Measurements from ENCODE around the gene KANK4.

The KANK4 gene

GRCh38 chr1:62233926-62234450, 85.2 kb downstream of the KANK4 start:
- no peaks in the 10 kb centered on the region for H3K27me3 ChIP-seq (ENCODE audit: control insufficient read depth in 5 of 5, insufficient read depth in 4 of 5, low read length in 5 of 5)
- H3K4me1 ChIP-seq (ENCODE audit: control insufficient read depth in 5 of 5, insufficient read depth in 5 of 5, low read length in 5 of 5) = peaks cover 0 to 8% (median 3%) of the 10 kb centered on the region in 5 donors
- peaks cover 0 to 5% (median 0%) of the 10 kb centered on the region in 5 donors for H3K36me3 ChIP-seq (ENCODE audit: control insufficient read depth in 5 of 5, insufficient read depth in 5 of 5, low read length in 5 of 5)
- no peak overlapping the region for H3K27ac ChIP-seq (ENCODE audit: low read depth, low read length)
- H3K4me3 ChIP-seq (ENCODE audit: low read depth in 1 of 5, low read length in 5 of 5) = no peak overlapping the region
- H3K9ac ChIP-seq (ENCODE audit: low read length in 5 of 5) = no peak overlapping the region
- H3K9me3 ChIP-seq (ENCODE audit: control insufficient read depth in 5 of 5, low read length in 5 of 5) = no peaks in the 10 kb centered on the region

- Histone ChIP-seq H3K9ac (ENCODE audit: low read length in 5 of 5) (no peak overlapping the region), H3K4me1 (ENCODE audit: control insufficient read depth in 5 of 5, insufficient read depth in 5 of 5, low read length in 5 of 5) (peaks cover 0 to 11% (median 3%) of the 10 kb centered on the region in 5 donors), H3K9me3 (ENCODE audit: control insufficient read depth in 5 of 5, low read length in 5 of 5) (no peaks in the 10 kb centered on the region), H3K36me3 (ENCODE audit: control insufficient read depth in 5 of 5, insufficient read depth in 5 of 5, low read length in 5 of 5) (peaks cover 0 to 4% (median 0%) of the 10 kb centered on the region in 5 donors), H3K27ac (ENCODE audit: low read depth, low read length) (no peak overlapping the region), H3K27me3 (ENCODE audit: control insufficient read depth in 5 of 5, insufficient read depth in 4 of 5, low read length in 5 of 5) (no peaks in the 10 kb centered on the region), H3K4me3 (ENCODE audit: low read depth in 1 of 5, low read length in 5 of 5) (no peak overlapping the region)
Observed at GRCh38 chr1:62232871-62233278, 86.4 kb downstream of the KANK4 start.

- no peaks in the 10 kb centered on the region for H3K27me3 ChIP-seq (ENCODE audit: control insufficient read depth in 5 of 5, insufficient read depth in 4 of 5, low read length in 5 of 5)
- no peaks in the 10 kb centered on the region for H3K9me3 ChIP-seq (ENCODE audit: control insufficient read depth in 5 of 5, low read length in 5 of 5)
- H3K36me3 ChIP-seq (ENCODE audit: control insufficient read depth in 5 of 5, insufficient read depth in 5 of 5, low read length in 5 of 5) = no peaks in the 10 kb centered on the region
- no peak overlapping the region for H3K27ac ChIP-seq (ENCODE audit: low read depth, low read length)
- no peak overlapping the region for H3K4me3 ChIP-seq (ENCODE audit: low read depth in 1 of 5, low read length in 5 of 5)
- H3K9ac ChIP-seq (ENCODE audit: low read length in 5 of 5) = no peak overlapping the region
- peaks cover 0 to 11% (median 3%) of the 10 kb centered on the region in 5 donors for H3K4me1 ChIP-seq (ENCODE audit: control insufficient read depth in 5 of 5, insufficient read depth in 5 of 5, low read length in 5 of 5)
Observed at GRCh38 chr1:62230718-62231117, 88.5 kb downstream of the KANK4 start.

- Histone ChIP-seq H3K27ac (ENCODE audit: low read depth, low read length) (no peak overlapping the region), H3K9ac (ENCODE audit: low read length in 5 of 5) (no peak overlapping the region), H3K27me3 (ENCODE audit: control insufficient read depth in 5 of 5, insufficient read depth in 4 of 5, low read length in 5 of 5) (no peaks in the 10 kb centered on the region), H3K36me3 (ENCODE audit: control insufficient read depth in 5 of 5, insufficient read depth in 5 of 5, low read length in 5 of 5) (no peaks in the 10 kb centered on the region), H3K4me1 (ENCODE audit: control insufficient read depth in 5 of 5, insufficient read depth in 5 of 5, low read length in 5 of 5) (peaks cover 0 to 11% (median 3%) of the 10 kb centered on the region in 5 donors), H3K9me3 (ENCODE audit: control insufficient read depth in 5 of 5, low read length in 5 of 5) (no peaks in the 10 kb centered on the region), H3K4me3 (ENCODE audit: low read depth in 1 of 5, low read length in 5 of 5) (no peak overlapping the region)
Observed at GRCh38 chr1:62229932-62230331, 89.3 kb downstream of the KANK4 start.

GRCh38 chr1:62229468-62229867, 89.8 kb downstream of the KANK4 start:
- Histone ChIP-seq H3K4me3 (ENCODE audit: low read depth in 1 of 5, low read length in 5 of 5) (no peak overlapping the region), H3K9me3 (ENCODE audit: control insufficient read depth in 5 of 5, low read length in 5 of 5) (no peaks in the 10 kb centered on the region), H3K27me3 (ENCODE audit: control insufficient read depth in 5 of 5, insufficient read depth in 4 of 5, low read length in 5 of 5) (no peaks in the 10 kb centered on the region), H3K9ac (ENCODE audit: low read length in 5 of 5) (no peak overlapping the region), H3K4me1 (ENCODE audit: control insufficient read depth in 5 of 5, insufficient read depth in 5 of 5, low read length in 5 of 5) (peaks cover 0 to 11% (median 3%) of the 10 kb centered on the region in 5 donors), H3K27ac (ENCODE audit: low read depth, low read length) (no peak overlapping the region), H3K36me3 (ENCODE audit: control insufficient read depth in 5 of 5, insufficient read depth in 5 of 5, low read length in 5 of 5) (no peaks in the 10 kb centered on the region)

GRCh38 chr1:62228883-62229187, 90.4 kb downstream of the KANK4 start:
- no peak overlapping the region for H3K9ac ChIP-seq (ENCODE audit: low read length in 5 of 5)
- H3K4me3 ChIP-seq (ENCODE audit: low read depth in 1 of 5, low read length in 5 of 5) = no peak overlapping the region
- H3K9me3 ChIP-seq (ENCODE audit: control insufficient read depth in 5 of 5, low read length in 5 of 5) = no peaks in the 10 kb centered on the region
- H3K4me1 ChIP-seq (ENCODE audit: control insufficient read depth in 5 of 5, insufficient read depth in 5 of 5, low read length in 5 of 5) = peaks cover 0 to 11% (median 3%) of the 10 kb centered on the region in 5 donors
- H3K27ac ChIP-seq (ENCODE audit: low read depth, low read length) = no peak overlapping the region
- no peaks in the 10 kb centered on the region for H3K36me3 ChIP-seq (ENCODE audit: control insufficient read depth in 5 of 5, insufficient read depth in 5 of 5, low read length in 5 of 5)
- H3K27me3 ChIP-seq (ENCODE audit: control insufficient read depth in 5 of 5, insufficient read depth in 4 of 5, low read length in 5 of 5) = no peaks in the 10 kb centered on the region

- no peak overlapping the region for H3K9ac ChIP-seq (ENCODE audit: low read length in 5 of 5)
- no peaks in the 10 kb centered on the region for H3K36me3 ChIP-seq (ENCODE audit: control insufficient read depth in 5 of 5, insufficient read depth in 5 of 5, low read length in 5 of 5)
- no peaks in the 10 kb centered on the region for H3K27me3 ChIP-seq (ENCODE audit: control insufficient read depth in 5 of 5, insufficient read depth in 4 of 5, low read length in 5 of 5)
- H3K4me1 ChIP-seq (ENCODE audit: control insufficient read depth in 5 of 5, insufficient read depth in 5 of 5, low read length in 5 of 5) = peaks cover 0 to 11% (median 3%) of the 10 kb centered on the region in 5 donors
- no peaks in the 10 kb centered on the region for H3K9me3 ChIP-seq (ENCODE audit: control insufficient read depth in 5 of 5, low read length in 5 of 5)
- H3K4me3 ChIP-seq (ENCODE audit: low read depth in 1 of 5, low read length in 5 of 5) = no peak overlapping the region
- H3K27ac ChIP-seq (ENCODE audit: low read depth, low read length) = no peak overlapping the region
Observed at GRCh38 chr1:62228136-62228882, 90.9 kb downstream of the KANK4 start.

- H3K9ac ChIP-seq (ENCODE audit: low read length in 5 of 5) = no peak overlapping the region
Observed at GRCh38 chr1:62227496-62227895, 91.7 kb downstream of the KANK4 start.

GRCh38 chr1:62224182-62224581, 95.1 kb downstream of the KANK4 start:
- no peaks in the 10 kb centered on the region for H3K9me3 ChIP-seq (ENCODE audit: control insufficient read depth in 5 of 5, low read length in 5 of 5)
- H3K27me3 ChIP-seq (ENCODE audit: control insufficient read depth in 5 of 5, insufficient read depth in 4 of 5, low read length in 5 of 5) = no peaks in the 10 kb centered on the region
- H3K9ac ChIP-seq (ENCODE audit: low read length in 5 of 5) = no peak overlapping the region
- peaks cover 0 to 5% (median 0%) of the 10 kb centered on the region in 5 donors for H3K4me1 ChIP-seq (ENCODE audit: control insufficient read depth in 5 of 5, insufficient read depth in 5 of 5, low read length in 5 of 5)
- no peak overlapping the region for H3K4me3 ChIP-seq (ENCODE audit: low read depth in 1 of 5, low read length in 5 of 5)
- H3K36me3 ChIP-seq (ENCODE audit: control insufficient read depth in 5 of 5, insufficient read depth in 5 of 5, low read length in 5 of 5) = no peaks in the 10 kb centered on the region
- H3K27ac ChIP-seq (ENCODE audit: low read depth, low read length) = no peak overlapping the region

More at GRCh38 chr1:62227496-62227895, 91.7 kb downstream of the KANK4 start:
- no peaks in the 10 kb centered on the region for H3K9me3 ChIP-seq (ENCODE audit: control insufficient read depth in 5 of 5, low read length in 5 of 5)
- peaks cover 0 to 11% (median 3%) of the 10 kb centered on the region in 5 donors for H3K4me1 ChIP-seq (ENCODE audit: control insufficient read depth in 5 of 5, insufficient read depth in 5 of 5, low read length in 5 of 5)
- H3K4me3 ChIP-seq (ENCODE audit: low read depth in 1 of 5, low read length in 5 of 5) = no peak overlapping the region
- no peaks in the 10 kb centered on the region for H3K27me3 ChIP-seq (ENCODE audit: control insufficient read depth in 5 of 5, insufficient read depth in 4 of 5, low read length in 5 of 5)
- no peak overlapping the region for H3K27ac ChIP-seq (ENCODE audit: low read depth, low read length)
- no peaks in the 10 kb centered on the region for H3K36me3 ChIP-seq (ENCODE audit: control insufficient read depth in 5 of 5, insufficient read depth in 5 of 5, low read length in 5 of 5)

- H3K27ac ChIP-seq (ENCODE audit: low read depth, low read length) = no peak overlapping the region
- H3K27me3 ChIP-seq (ENCODE audit: control insufficient read depth in 5 of 5, insufficient read depth in 4 of 5, low read length in 5 of 5) = no peaks in the 10 kb centered on the region
- H3K9ac ChIP-seq (ENCODE audit: low read length in 5 of 5) = no peak overlapping the region
- no peaks in the 10 kb centered on the region for H3K4me1 ChIP-seq (ENCODE audit: control insufficient read depth in 5 of 5, insufficient read depth in 5 of 5, low read length in 5 of 5)
- H3K9me3 ChIP-seq (ENCODE audit: control insufficient read depth in 5 of 5, low read length in 5 of 5) = no peaks in the 10 kb centered on the region
- no peak overlapping the region for H3K4me3 ChIP-seq (ENCODE audit: low read depth in 1 of 5, low read length in 5 of 5)
- no peaks in the 10 kb centered on the region for H3K36me3 ChIP-seq (ENCODE audit: control insufficient read depth in 5 of 5, insufficient read depth in 5 of 5, low read length in 5 of 5)
Observed at GRCh38 chr1:62222321-62222720, 96.9 kb downstream of the KANK4 start.

Data from subcutaneous abdominal adipose tissue (tissue), 5 donors.